ENCODE measurements around the gene RYR1. TPM values are rescaled to one million over a fixed set of nuclear protein-coding genes. Genes with fewer than 3 reads are reported as not detected.

RYR1 gene
- total RNA-seq, 4 donors from 2014 or later = 8.4 to 35.1 (median 16.6) TPM

- WGBS, 2 donors = 91 to 92% methylated on average over 6 of the region's 6 CpGs
These were observed 86.5 kb downstream of the RYR1 start for GRCh38 chr19:38519988-38520387.

GRCh38 chr19:38522915-38523314 is 89.4 kb downstream of the RYR1 start:
- intact Hi-C loops (cut with DNase I; ENCODE audit: low total_unique reads) = no loop called here
- DNase-seq (ENCODE audit: low spot score in 2 of 2) = no peak
- no peak overlapping the region for H3K4me3 ChIP-seq (ENCODE audit: low read depth, poor library complexity, severe bottlenecking)
- WGBS, 2 donors = 88 to 92% methylated on average over 15 of the region's 15 CpGs
- TF ChIP-seq, protein P1, sequence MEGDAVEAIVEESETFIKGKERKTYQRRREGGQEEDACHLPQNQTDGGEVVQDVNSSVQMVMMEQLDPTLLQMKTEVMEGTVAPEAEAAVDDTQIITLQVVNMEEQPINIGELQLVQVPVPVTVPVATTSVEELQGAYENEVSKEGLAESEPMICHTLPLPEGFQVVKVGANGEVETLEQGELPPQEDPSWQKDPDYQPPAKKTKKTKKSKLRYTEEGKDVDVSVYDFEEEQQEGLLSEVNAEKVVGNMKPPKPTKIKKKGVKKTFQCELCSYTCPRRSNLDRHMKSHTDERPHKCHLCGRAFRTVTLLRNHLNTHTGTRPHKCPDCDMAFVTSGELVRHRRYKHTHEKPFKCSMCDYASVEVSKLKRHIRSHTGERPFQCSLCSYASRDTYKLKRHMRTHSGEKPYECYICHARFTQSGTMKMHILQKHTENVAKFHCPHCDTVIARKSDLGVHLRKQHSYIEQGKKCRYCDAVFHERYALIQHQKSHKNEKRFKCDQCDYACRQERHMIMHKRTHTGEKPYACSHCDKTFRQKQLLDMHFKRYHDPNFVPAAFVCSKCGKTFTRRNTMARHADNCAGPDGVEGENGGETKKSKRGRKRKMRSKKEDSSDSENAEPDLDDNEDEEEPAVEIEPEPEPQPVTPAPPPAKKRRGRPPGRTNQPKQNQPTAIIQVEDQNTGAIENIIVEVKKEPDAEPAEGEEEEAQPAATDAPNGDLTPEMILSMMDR (IDR thresholded peaks at IDR 0.05) = no peak
- no peak for TF ChIP-seq POLR2A (IDR thresholded peaks at IDR 0.05)

More at GRCh38 chr19:38519988-38520387, 86.5 kb downstream of the RYR1 start:
- TF ChIP-seq, protein P1 (IDR thresholded peaks at IDR 0.05) = no peak
- no peak overlapping the region for H3K4me3 ChIP-seq (ENCODE audit: low read depth, poor library complexity, severe bottlenecking)
- DNase-seq (ENCODE audit: low spot score in 2 of 2) = no peak
- intact Hi-C loops (cut with DNase I; ENCODE audit: low total_unique reads) = loop anchor here (10.0 kb wide), 1 partner anchor 95 kb away; the partner anchor contains the start of genes EIF3K and MAP4K1

- intact Hi-C loops (cut with DNase I; ENCODE audit: low total_unique reads) = no loop called here
- no peak overlapping the region for H3K4me3 ChIP-seq (ENCODE audit: low read depth, poor library complexity, severe bottlenecking)
- TF ChIP-seq, protein P1 (IDR thresholded peaks at IDR 0.05) = no peak
- no peak for TF ChIP-seq POLR2A (IDR thresholded peaks at IDR 0.05)
- DNase-seq (ENCODE audit: low spot score in 2 of 2) = no peak
- 71% methylated on average over 3 of the region's 3 CpGs for WGBS, 2 donors
These were observed 89.8 kb downstream of the RYR1 start for GRCh38 chr19:38523319-38523718.

DNA sequence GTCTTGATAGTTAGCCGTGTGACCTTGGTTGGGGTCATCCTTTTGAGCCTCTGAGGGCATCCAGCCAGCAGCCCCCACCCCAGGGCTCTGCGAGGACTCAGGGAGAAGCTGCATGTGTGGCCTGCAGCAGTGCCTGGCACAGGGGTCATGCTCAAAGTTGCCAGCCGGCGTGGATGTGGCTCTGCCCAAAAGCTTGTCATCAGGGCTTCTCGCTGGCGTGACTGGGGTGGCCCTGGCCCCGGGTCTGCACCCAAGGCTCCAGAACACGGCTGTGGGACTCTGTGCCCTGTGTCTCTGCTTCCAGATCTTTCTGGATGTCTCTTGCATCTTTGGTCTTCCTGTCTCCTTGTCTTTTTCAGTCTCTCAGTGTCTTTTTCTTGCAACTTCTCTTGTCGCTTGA is 90.9 kb downstream of the RYR1 start:
- DNase-seq (ENCODE audit: low spot score in 2 of 2) = no peak
- no peak overlapping the region for H3K4me3 ChIP-seq (ENCODE audit: low read depth, poor library complexity, severe bottlenecking)
- 68 to 72% methylated on average over 8 to 9 of the region's 9 CpGs for WGBS, 2 donors
- intact Hi-C loops (cut with DNase I; ENCODE audit: low total_unique reads) = no loop called here
- TF ChIP-seq POLR2A (IDR thresholded peaks at IDR 0.05) = no peak
- TF ChIP-seq, protein P1 (IDR thresholded peaks at IDR 0.05) = no peak

GRCh38 chr19:38524994-38525634 is 91.6 kb downstream of the RYR1 start:
- 93% methylated on average over 21 to 22 of the region's 22 CpGs for WGBS, 2 donors
- intact Hi-C loops (cut with DNase I; ENCODE audit: low total_unique reads) = no loop called here
- no peak for DNase-seq (ENCODE audit: low spot score in 2 of 2)
- TF ChIP-seq, protein P1 (IDR thresholded peaks at IDR 0.05) = no peak
- TF ChIP-seq POLR2A (IDR thresholded peaks at IDR 0.05) = no peak
- H3K4me3 ChIP-seq (ENCODE audit: low read depth, poor library complexity, severe bottlenecking) = no peak overlapping the region

- TF ChIP-seq, protein P1 (IDR thresholded peaks at IDR 0.05) = no peak
- WGBS, 2 donors = 82 to 83% methylated on average over 7 of the region's 7 CpGs
- intact Hi-C loops (cut with DNase I; ENCODE audit: low total_unique reads) = no loop called here
- H3K4me3 ChIP-seq (ENCODE audit: low read depth, poor library complexity, severe bottlenecking) = no peak overlapping the region
- DNase-seq (ENCODE audit: low spot score in 2 of 2) = no peak
These were observed 92.9 kb downstream of the RYR1 start for GRCh38 chr19:38526430-38526829.

Data from lower leg skin (tissue), 4 donors.